Activated CD4-positive, alpha-beta T cell treated with anti-CD3 and anti-CD28 coated beads, Interleukin-2, amount 50 U/mL, for 4 hours (primary cell): ENCODE measurements around the gene COL26A1.
"Not testable (repeated sequence)": the region's sequence is repeated elsewhere in the genome, so short reads cannot be mapped to it uniquely, and the experiment has no call there.

Source experiments
- DNase-seq, 2 experiments: peaks; one replicate each; pipeline ENCODE4 v3.0.0-alpha.2; 2020

The COL26A1 gene

GRCh38 chr7:101453617-101454016 is 90.9 kb downstream of the COL26A1 start:
- no peak for DNase-seq

- DNase-seq, result no peak
Measured at GRCh38 chr7:101457001-101457750, 94.5 kb downstream of the COL26A1 start.

GRCh38 chr7:101465131-101465530 is 102.5 kb downstream of the COL26A1 start:
- no peak for DNase-seq

GRCh38 chr7:101465576-101466196 is 103.0 kb downstream of the COL26A1 start:
- DNase-seq, result no peak

GRCh38 chr7:101466871-101467270 is 104.2 kb downstream of the COL26A1 start:
- no peak for DNase-seq

GRCh38 chr7:101468546-101469275 is 106.0 kb downstream of the COL26A1 start:
- no peak for DNase-seq

- DNase-seq, result no peak
Measured at GRCh38 chr7:101470668-101471487, 108.2 kb downstream of the COL26A1 start.

GRCh38 chr7:101474178-101474577 is 111.5 kb downstream of the COL26A1 start:
- no peak for DNase-seq

GRCh38 chr7:101475691-101476090 is 113.0 kb downstream of the COL26A1 start:
- DNase-seq, result not testable (repeated sequence)

- no peak for DNase-seq
Measured at GRCh38 chr7:101479217-101479616, 116.5 kb downstream of the COL26A1 start.

GRCh38 chr7:101486056-101486432 is 123.4 kb downstream of the COL26A1 start:
- DNase-seq, result not testable (repeated sequence)

GRCh38 chr7:101486433-101487104 is 123.9 kb downstream of the COL26A1 start:
- DNase-seq, result no peak

- DNase-seq, result no peak
Measured at GRCh38 chr7:101487105-101487458, 124.4 kb downstream of the COL26A1 start.

GRCh38 chr7:101487753-101488152 is 125.1 kb downstream of the COL26A1 start:
- no peak for DNase-seq

GRCh38 chr7:101488826-101489572 is 126.3 kb downstream of the COL26A1 start:
- DNase-seq, result no peak

- not testable (repeated sequence) for DNase-seq
Measured at GRCh38 chr7:101490439-101490838, 127.8 kb downstream of the COL26A1 start.

- DNase-seq, result not testable (repeated sequence)
Measured at GRCh38 chr7:101491442-101491841, 128.8 kb downstream of the COL26A1 start.

GRCh38 chr7:101494602-101495329 is 132.1 kb downstream of the COL26A1 start:
- no peak for DNase-seq

- no peak for DNase-seq
Measured at GRCh38 chr7:101496017-101496416, 133.3 kb downstream of the COL26A1 start.

GRCh38 chr7:101501351-101501750 is 138.7 kb downstream of the COL26A1 start:
- no peak for DNase-seq
